HG02973 (cell line): ENCODE measurements around the gene ENOX1.
"Not testable (repeated sequence)": the region's sequence is repeated elsewhere in the genome, so short reads cannot be mapped to it uniquely, and the experiment has no call there.

Experiments
- ATAC-seq: cut with Tn5 transposase; IDR thresholded peaks from one replicate; pipeline ENCODE4 v1.9.1; 2021; ENCODE audit warnings: moderate library complexity; ENCODE audit not compliant: unreplicated experiment

ENOX1 gene

DNA sequence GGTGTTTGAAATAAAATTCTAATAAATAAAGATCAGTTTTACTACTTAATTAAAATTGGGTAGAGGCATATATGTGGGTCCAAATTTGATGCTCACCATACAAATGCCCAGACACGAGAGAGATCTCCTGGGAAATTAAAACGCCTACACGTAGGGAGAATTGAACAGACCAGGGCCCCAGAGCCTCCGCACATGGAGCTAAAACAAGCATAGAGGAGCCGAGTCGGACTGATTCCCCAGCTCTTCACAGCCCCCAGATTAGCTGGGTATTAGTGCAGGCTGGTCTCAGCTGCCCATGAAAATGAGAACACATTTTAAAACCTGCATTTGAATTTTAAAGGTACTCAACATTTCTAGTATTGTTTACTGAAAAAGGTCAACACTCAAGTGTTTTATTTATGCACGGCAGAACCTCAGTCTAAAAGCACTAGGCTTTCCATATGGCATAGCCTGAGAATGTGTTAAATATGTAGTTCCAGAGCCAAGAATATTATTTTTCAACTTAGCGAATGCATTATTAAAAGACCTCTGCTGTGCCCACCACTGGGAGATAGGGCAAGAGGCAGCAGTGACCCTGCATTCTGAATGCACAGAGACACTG lies 344.8 kb downstream of the ENOX1 start:
- no peak for ATAC-seq

- no peak for ATAC-seq
Observed at GRCh38 chr13:43441464-43441863, 345.3 kb downstream of the ENOX1 start.

- no peak for ATAC-seq
Observed at GRCh38 chr13:43434191-43434590, 352.6 kb downstream of the ENOX1 start.

- ATAC-seq, result no peak
Observed at GRCh38 chr13:43433691-43434141, 353.1 kb downstream of the ENOX1 start.

GRCh38 chr13:43432958-43433357 lies 353.8 kb downstream of the ENOX1 start:
- ATAC-seq, result no peak

DNA sequence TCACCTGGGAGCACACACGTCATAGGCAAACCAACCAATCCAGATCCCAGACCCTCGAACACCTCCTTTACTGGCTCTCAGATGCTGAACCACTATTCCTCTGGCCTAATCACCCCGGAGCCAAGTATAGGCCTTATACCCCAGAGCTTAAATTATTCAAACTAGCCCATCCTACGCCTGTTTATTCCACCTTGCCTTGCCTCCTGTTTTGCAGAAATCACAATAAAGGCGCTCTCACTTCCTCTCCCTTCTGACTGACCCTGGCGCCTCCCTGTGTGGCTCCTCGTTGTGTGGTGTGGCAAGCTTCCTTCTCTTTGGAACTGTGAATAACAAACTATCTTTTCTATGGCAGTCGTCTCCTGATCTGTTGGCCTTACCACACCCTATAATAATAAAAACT lies 354.9 kb downstream of the ENOX1 start:
- no peak for ATAC-seq

DNA sequence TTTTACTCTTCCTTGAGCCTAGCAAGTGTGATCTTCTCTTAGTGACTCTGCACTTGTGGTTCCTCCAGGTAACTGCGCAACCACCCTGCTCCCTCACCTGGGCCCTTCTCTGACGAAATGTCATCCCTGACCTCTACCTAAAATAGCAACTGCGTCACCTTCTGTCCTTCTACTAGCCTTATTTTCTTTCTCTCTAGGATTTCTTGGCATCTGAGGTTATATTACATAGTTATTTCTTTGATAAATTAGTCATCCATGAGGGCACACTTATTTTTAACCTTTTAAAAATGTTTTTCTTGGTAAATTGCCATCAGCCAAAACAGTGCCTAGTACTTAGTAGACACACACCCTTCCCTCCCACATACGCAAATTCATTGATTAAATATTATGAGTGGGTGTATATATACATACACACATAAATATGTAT lies 355.5 kb downstream of the ENOX1 start:
- no peak for ATAC-seq

DNA sequence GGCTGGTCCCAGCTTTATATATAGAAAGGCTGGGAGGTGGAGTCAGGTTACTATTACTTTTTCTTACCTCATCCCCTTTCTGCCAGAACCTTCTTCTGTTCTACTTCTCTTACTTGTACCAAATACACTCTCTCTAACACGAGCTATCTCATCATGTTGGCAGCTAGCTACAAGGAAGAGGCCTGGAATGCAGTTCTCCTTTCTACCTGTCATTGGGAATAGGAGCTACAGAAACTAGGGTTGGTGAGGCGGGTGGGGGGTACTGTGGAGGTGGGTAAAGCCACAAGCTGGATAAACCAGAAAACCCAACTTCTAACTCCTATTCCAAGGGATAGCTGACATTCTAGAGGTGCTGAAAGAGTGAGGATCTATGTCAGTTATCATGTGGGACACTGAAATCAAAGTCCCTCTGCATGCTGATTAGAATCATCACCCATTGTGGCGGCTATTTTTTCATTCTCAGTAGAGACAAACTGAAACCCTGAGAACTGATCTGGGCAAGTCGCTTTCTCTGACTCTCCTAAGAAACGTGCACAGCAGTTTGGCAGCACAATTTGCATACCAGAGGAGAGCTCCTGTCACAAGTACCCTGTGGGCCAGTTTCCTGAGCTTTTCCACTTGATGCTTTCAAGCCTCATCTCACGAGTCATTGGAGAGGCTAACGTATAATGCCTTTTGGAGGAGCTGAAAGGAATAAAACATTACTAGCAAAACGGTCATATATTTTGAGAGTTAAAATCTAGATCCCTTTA lies 358.1 kb downstream of the ENOX1 start:
- ATAC-seq, result no peak

DNA sequence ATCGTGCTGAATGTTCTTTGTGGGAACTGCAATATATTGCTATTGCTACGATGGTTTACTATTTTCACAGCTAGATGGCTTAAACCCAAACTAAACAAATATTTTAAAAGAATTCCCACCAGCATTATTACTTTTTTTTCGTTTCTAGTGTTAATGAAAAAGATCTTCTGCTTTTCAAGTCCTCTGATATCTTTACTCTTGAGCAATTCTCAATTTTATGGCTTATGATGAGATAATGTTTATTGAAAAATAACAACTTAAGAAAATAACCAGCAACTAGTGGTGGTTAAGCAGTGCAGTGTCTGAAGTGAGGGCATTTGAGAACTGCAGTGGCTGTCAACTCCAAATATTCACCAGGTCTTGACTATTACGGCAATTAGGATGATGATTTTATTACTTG lies 360.4 kb downstream of the ENOX1 start:
- ATAC-seq, result no peak

- no peak for ATAC-seq
Observed at GRCh38 chr13:43425234-43425633, 361.5 kb downstream of the ENOX1 start.

DNA sequence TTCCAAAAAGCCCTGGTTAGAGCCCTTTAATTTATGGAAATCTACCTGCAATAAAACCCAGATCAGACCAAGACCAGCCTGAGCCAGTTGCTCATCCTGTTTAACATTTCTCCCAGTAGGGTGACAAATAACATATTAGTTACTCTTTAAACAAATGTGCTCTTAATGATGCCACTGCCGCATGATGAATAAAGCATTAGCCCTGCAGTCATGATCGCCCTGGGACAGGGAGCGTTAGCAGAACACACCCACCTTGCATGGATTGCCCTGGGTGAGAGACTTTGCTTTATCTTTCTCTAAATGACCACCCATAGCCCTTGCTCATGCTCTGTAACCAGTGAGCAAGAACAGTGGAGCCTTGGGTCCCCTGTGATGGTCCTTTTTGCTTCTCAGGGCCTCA lies 362.4 kb downstream of the ENOX1 start:
- ATAC-seq, result no peak

GRCh38 chr13:43422116-43422515 lies 364.7 kb downstream of the ENOX1 start:
- no peak for ATAC-seq

DNA sequence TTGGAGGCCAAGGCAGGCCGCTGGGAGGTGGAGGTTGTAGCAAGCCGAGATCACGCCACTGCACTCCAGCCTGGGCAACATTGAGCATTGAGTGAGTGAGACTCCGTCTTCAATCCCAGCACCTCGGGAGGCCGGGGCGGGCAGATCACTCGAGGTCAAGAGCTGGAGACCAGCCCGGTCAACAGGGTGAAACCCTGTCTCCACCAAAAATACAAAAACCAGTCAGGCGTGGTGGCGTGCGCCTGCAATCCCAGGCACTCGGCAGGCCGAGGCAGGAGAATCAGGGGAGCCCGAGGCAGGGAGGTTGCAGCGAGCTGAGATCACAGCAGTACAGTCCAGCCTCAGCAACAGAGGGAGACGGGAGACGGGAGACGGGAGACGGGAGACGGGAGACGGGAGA lies 369.9 kb downstream of the ENOX1 start:
- not testable (repeated sequence) for ATAC-seq

DNA sequence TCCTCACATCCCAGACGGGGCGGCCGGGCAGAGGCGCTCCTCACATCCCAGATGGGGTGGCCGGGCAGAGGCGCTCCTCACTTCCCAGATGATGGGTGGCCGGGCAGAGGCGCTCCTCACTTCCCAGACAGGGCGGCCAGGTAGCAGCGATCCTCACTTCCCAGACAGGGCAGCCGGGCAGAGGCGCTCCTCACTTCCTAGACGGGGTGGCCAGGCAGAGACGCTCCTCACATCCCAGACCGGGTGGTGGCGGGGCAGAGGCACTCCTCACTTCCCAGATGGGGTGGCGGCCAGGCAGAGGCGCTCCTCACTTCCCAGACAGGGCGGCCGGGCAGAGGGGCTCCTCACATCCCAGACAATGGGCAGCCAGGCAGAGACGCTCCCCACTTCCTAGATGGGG lies 370.4 kb downstream of the ENOX1 start:
- not testable (repeated sequence) for ATAC-seq

- not testable (repeated sequence) for ATAC-seq
Observed at GRCh38 chr13:43415903-43416391, 370.8 kb downstream of the ENOX1 start.

DNA sequence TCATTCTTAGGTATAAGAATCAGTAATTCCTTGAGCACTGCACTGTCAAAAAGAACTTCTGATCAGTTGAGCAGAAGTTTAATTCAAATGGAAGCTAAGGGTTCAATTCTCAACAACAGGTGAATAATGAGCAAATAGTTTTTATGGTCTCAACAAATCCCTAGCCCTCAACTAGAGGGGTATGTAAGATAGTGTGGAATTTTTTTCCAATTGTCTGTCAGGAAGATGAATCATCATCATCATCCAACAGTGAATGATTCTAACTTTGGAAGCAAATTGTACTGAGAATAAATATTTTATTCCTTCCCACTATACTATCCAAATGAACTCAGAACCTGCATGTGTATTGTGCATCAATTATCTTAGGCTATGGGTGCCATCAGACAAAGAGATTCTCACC lies 372.7 kb downstream of the ENOX1 start:
- no peak for ATAC-seq

GRCh38 chr13:43411741-43412140 lies 375.0 kb downstream of the ENOX1 start:
- no peak for ATAC-seq

DNA sequence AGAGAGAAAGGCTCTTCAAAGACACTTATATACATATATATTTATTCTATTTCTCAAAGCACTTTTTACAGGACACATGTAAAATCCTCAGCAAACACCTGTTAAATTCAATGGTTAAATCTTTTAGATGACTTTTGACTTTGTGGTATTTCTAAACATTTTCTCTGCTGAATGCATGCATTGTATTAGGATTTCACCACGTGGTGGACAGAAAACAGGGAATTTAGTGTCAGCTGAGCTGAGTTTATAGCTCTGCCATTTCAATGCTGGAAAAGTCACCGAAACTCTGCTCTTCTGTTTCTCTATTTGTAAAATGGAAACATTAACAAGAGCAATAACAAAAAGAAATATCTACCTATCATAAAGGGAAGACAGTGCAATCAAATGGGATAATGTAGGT lies 375.6 kb downstream of the ENOX1 start:
- no peak for ATAC-seq

GRCh38 chr13:43408274-43408673 lies 378.5 kb downstream of the ENOX1 start:
- ATAC-seq, result no peak

GRCh38 chr13:43407023-43407581 lies 379.7 kb downstream of the ENOX1 start:
- ATAC-seq, result no peak

- no peak for ATAC-seq
Observed at GRCh38 chr13:43405457-43405856, 381.3 kb downstream of the ENOX1 start.

DNA sequence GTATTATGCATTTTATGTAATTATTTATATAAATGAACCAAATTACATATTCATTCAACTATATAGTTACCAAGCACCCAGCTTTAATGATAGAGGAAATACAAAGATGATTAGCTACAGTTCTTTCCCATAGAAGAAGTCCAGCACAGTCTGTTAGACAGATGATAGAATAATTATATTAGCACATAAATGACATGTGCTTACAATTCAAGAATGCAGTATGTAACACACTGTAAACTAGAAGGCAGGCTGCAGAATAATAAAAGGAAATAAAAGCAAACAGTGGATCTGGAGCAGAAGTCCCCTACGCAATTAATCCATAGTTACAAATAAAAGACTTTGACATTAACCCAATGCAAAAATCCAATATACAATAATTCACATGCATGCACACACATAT lies 384.4 kb downstream of the ENOX1 start:
- no peak for ATAC-seq
